Measurements from ENCODE around the gene KIRREL2. TPM values are rescaled to one million over a fixed set of nuclear protein-coding genes. Genes with fewer than 3 reads are reported as not detected.
A peak's percentile ranks its signal among the peaks of the same experiment; 100 is the strongest.

The KIRREL2 gene
- total and polyA plus RNA-seq, 10 donors, result 0.10 to 0.27 (median 0.14) TPM; not detected in 6

GRCh38 chr19:35860818-35861639 lies 4.3 kb downstream of the KIRREL2 start:
- no peak for TF ChIP-seq POLR2AphosphoS5 (IDR thresholded peaks at IDR 0.05)
- 11 to 14% (median 12%) methylated on average over 33 to 55 of the region's 55 CpGs for WGBS, 5 donors
- Histone ChIP-seq H3K9me3 (no peaks in the 10 kb centered on the region), H3K27me3 (replicated peaks in 1 of 7) (peaks cover 0 to 97% (median 51%) of the 10 kb centered on the region in 7 donors), H3K4me3 (no peak overlapping the region), H3K27ac (no peak overlapping the region), H3K4me1 (peaks cover 5 to 23% (median 14%) of the 10 kb centered on the region in 6 donors), H3K36me3 (no peaks in the 10 kb centered on the region)
- no peak for DNase-seq
- intact Hi-C loops (cut with DNase I; ENCODE audit: low total_unique reads), result no loop called here

- H3K27ac ChIP-seq, result no peak overlapping the region
- no peak for DNase-seq
- H3K4me1 ChIP-seq, result peaks cover 0 to 16% (median 7%) of the 10 kb centered on the region in 6 donors
- no peaks in the 10 kb centered on the region for H3K36me3 ChIP-seq
- 50 to 51% (median 50%) methylated on average over 17 to 19 of the region's 19 CpGs for WGBS, 5 donors
- peaks cover 0 to 97% (median 44%) of the 10 kb centered on the region in 7 donors for H3K27me3 ChIP-seq (replicated peaks in 1 of 7)
- no peaks in the 10 kb centered on the region for H3K9me3 ChIP-seq
- TF ChIP-seq CTCF (IDR thresholded peaks at IDR 0.05 in 8 of 11, conservative IDR thresholded peaks at IDR 0.05 in 3 of 11) (no peak), POLR2AphosphoS5 (IDR thresholded peaks at IDR 0.05) (no peak)
- intact Hi-C loops (cut with DNase I; ENCODE audit: low total_unique reads), result no loop called here
- H3K4me3 ChIP-seq, result no peak overlapping the region
Measured at GRCh38 chr19:35861640-35862160, 5.0 kb downstream of the KIRREL2 start.

- no peaks in the 10 kb centered on the region for H3K9me3 ChIP-seq
- intact Hi-C loops (cut with DNase I; ENCODE audit: low total_unique reads), result no loop called here
- no peak for TF ChIP-seq POLR2AphosphoS5 (IDR thresholded peaks at IDR 0.05)
- H3K36me3 ChIP-seq, result no peaks in the 10 kb centered on the region
- peaks cover 0 to 8% (median 0%) of the 10 kb centered on the region in 6 donors for H3K4me1 ChIP-seq
- no peak overlapping the region for H3K27ac ChIP-seq
- no peak for DNase-seq
- peaks cover 0 to 96% (median 36%) of the 10 kb centered on the region in 7 donors for H3K27me3 ChIP-seq (replicated peaks in 1 of 7)
- no peak overlapping the region for H3K4me3 ChIP-seq
- WGBS, 5 donors, result 78 to 92% (median 84%) methylated on average over 9 to 14 of the region's 14 CpGs
Measured at GRCh38 chr19:35862528-35862927, 5.8 kb downstream of the KIRREL2 start.

- no peak overlapping the region for H3K27ac ChIP-seq
- intact Hi-C loops (cut with DNase I; ENCODE audit: low total_unique reads), result no loop called here
- H3K4me1 ChIP-seq, result peaks cover 0 to 9% (median 1%) of the 10 kb centered on the region in 6 donors
- WGBS, 5 donors, result 81 to 94% (median 86%) methylated on average over 5 of the region's 5 CpGs
- H3K9me3 ChIP-seq, result no peaks in the 10 kb centered on the region
- TF ChIP-seq POLR2AphosphoS5 (IDR thresholded peaks at IDR 0.05), result no peak
- no peak for TF ChIP-seq CTCF (IDR thresholded peaks at IDR 0.05 in 8 of 11, conservative IDR thresholded peaks at IDR 0.05 in 3 of 11)
- no peak for TF ChIP-seq POLR2A (IDR thresholded peaks at IDR 0.05)
- DNase-seq, result no peak
- H3K4me3 ChIP-seq, result no peak overlapping the region
- H3K27me3 ChIP-seq (replicated peaks in 1 of 7), result peaks cover 0 to 96% (median 37%) of the 10 kb centered on the region in 7 donors
- H3K36me3 ChIP-seq, result no peaks in the 10 kb centered on the region
Measured at GRCh38 chr19:35863018-35863417, 6.3 kb downstream of the KIRREL2 start.

GRCh38 chr19:35868172-35868822 lies 11.6 kb downstream of the KIRREL2 start, which contains the start of gene APLP1:
APLP1 (plus strand) TSS chr19:35868574; CDS start chr19:35868637, 63 bp downstream.
- Histone ChIP-seq H3K27me3 (replicated peaks in 1 of 7) (peaks cover 0 to 96% (median 45%) of the 10 kb centered on the region in 7 donors), H3K4me1 (peaks cover 10 to 27% (median 24%) of the 10 kb centered on the region in 6 donors), H3K9me3 (no peaks in the 10 kb centered on the region), H3K4me3 (peak within 1 kb of the TSS in 7 of 8 donors; percentile 25 to 69 (median 40)), H3K27ac (no peak within 1 kb of the TSS), H3K36me3 (no peaks in the 10 kb centered on the region)
- WGBS, 5 donors, result 1 to 4% (median 2%) methylated on average over 18 to 60 of the region's 60 CpGs
- DNase-seq, result peak; percentile 88
- TF ChIP-seq CTCF (IDR thresholded peaks at IDR 0.05 in 8 of 11, conservative IDR thresholded peaks at IDR 0.05 in 3 of 11) (no peak), POLR2A (IDR thresholded peaks at IDR 0.05) (no peak), POLR2AphosphoS5 (IDR thresholded peaks at IDR 0.05) (no peak)
- intact Hi-C loops (cut with DNase I; ENCODE audit: low total_unique reads), result no loop called here

Measured in spleen (tissue), 11 donors.